Measurements from ENCODE around the gene ZBTB25.

- TF ChIP-seq GATA2 (IDR thresholded peaks at IDR 0.05; ENCODE audit: low read depth, low read length): no peak
- TF ChIP-seq GATA3 (IDR thresholded peaks at IDR 0.05; ENCODE audit: low read depth, low read length): no peak
Observed at GRCh38 chr14:64463873-64464272, 39.8 kb downstream of the ZBTB25 start.
